ENCODE measurements around the gene PMEPA1. TPM values are rescaled to one million over a fixed set of nuclear protein-coding genes. Genes with fewer than 3 reads are reported as not detected.
A peak's percentile ranks its signal among the peaks of the same experiment; 100 is the strongest.

The PMEPA1 gene
- polyA plus RNA-seq, 4 donors, result 4.0 to 12.7 (median 9.6) TPM

DNA sequence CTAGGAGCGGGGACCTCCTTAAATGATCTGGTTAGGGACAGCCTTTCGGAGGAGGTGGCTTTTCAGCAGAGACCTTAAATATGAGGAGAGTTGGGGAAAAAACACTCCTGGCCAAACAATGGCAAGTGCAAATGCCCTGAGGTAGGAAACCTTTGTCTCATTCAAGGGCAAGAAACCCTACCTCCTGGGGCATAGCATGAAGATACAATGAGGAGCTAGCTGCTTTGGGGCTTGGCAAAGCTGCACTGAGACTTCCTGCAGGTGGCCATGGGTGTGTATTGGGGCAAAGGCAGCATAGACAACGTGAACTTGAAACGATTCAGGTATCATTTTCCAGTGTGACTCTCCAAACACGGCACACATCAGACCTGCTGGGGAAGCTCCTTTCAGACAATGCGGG is 30.7 kb downstream of the PMEPA1 start:
- Histone ChIP-seq H3K36me3 (ENCODE audit: control insufficient read depth in 3 of 3, insufficient read depth in 2 of 3, low read depth in 1 of 3, low read length in 3 of 3) (peaks cover 0 to 11% (median 0%) of the 10 kb centered on the region in 3 donors), H3K4me3 (ENCODE audit: low read depth in 1 of 3, low read length in 3 of 3) (no peak overlapping the region), H3K9me3 (ENCODE audit: control insufficient read depth in 2 of 2, insufficient read depth in 1 of 2, low read depth in 1 of 2, low read length in 1 of 2) (peaks cover 0 to 3% of the 10 kb centered on the region in 2 donors), H3K27ac (ENCODE audit: low read depth in 1 of 3, low read length in 2 of 3) (peak overlapping the region in 1 of 3 donors; percentile 87), H3K4me1 (ENCODE audit: control insufficient read depth in 3 of 3, insufficient read depth in 2 of 3, low read depth in 1 of 3, low read length in 2 of 3) (peaks cover 0 to 10% (median 0%) of the 10 kb centered on the region in 3 donors), H3K27me3 (ENCODE audit: control insufficient read depth in 3 of 3, insufficient read depth in 3 of 3, low read length in 3 of 3) (no peaks in the 10 kb centered on the region)
- 56 to 80% (median 57%) methylated on average over 6 of the region's 6 CpGs for whole genome bisulfite sequencing, 3 donors
- FAIRE-seq (no peak), DNase-seq (no peak)

DNA sequence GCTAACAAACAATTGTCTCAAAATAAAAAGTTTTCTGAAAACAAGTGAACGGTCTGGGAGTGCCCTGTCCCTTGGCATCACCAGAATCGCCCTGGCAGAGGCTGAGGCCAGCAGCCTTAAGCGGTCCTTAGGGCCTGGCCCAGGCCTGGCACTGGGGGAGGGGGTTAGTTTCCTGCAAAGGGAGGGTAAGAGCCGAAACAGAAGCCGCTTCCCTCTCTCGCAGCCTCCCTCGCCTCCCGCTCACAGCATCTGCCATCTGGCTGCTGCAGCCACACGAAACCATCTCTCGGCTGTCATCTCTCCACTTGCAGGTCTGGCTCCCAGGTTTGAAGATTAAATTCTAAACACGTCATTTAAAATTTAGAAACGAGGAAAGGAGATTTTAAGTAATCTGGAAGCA is 31.5 kb downstream of the PMEPA1 start:
- Histone ChIP-seq H3K36me3 (ENCODE audit: control insufficient read depth in 3 of 3, insufficient read depth in 2 of 3, low read depth in 1 of 3, low read length in 3 of 3) (peaks cover 0 to 11% (median 0%) of the 10 kb centered on the region in 3 donors), H3K4me3 (ENCODE audit: low read depth in 1 of 3, low read length in 3 of 3) (no peak overlapping the region), H3K9me3 (ENCODE audit: control insufficient read depth in 2 of 2, insufficient read depth in 1 of 2, low read depth in 1 of 2, low read length in 1 of 2) (peaks cover 0 to 3% of the 10 kb centered on the region in 2 donors), H3K27me3 (ENCODE audit: control insufficient read depth in 3 of 3, insufficient read depth in 3 of 3, low read length in 3 of 3) (no peaks in the 10 kb centered on the region), H3K4me1 (ENCODE audit: control insufficient read depth in 3 of 3, insufficient read depth in 2 of 3, low read depth in 1 of 3, low read length in 2 of 3) (peaks cover 0 to 7% (median 0%) of the 10 kb centered on the region in 3 donors), H3K27ac (ENCODE audit: low read depth in 1 of 3, low read length in 2 of 3) (peak overlapping the region in 1 of 3 donors; percentile 87)
- WGBS, 3 donors, result 71 to 86% (median 82%) methylated on average over 12 of the region's 12 CpGs
- no peak for DNase-seq
- no peak for FAIRE-seq

DNA sequence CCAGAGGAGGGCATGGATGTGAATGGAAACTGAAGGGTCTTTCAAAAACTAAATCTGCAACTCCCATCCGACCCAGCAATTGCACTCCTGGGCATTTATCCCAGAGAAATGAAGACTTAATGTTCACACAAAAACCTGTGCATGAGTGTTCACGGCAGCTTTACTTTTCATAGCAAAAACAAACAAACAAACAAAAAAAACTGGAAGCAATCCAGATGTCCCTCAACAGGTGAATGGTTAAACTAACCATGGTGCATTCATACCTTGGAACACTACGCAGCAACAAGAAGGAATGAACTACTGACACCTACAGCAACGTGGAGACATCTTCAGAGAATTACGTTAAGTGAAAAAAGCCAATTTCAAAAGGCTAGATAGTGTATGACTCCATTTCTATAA is 32.2 kb downstream of the PMEPA1 start:
- H3K9me3 ChIP-seq (ENCODE audit: control insufficient read depth in 2 of 2, insufficient read depth in 1 of 2, low read depth in 1 of 2, low read length in 1 of 2), result peaks cover 0 to 3% of the 10 kb centered on the region in 2 donors
- no peak overlapping the region for H3K27ac ChIP-seq (ENCODE audit: low read depth in 1 of 3, low read length in 2 of 3)
- H3K4me1 ChIP-seq (ENCODE audit: control insufficient read depth in 3 of 3, insufficient read depth in 2 of 3, low read depth in 1 of 3, low read length in 2 of 3), result peaks cover 0 to 3% (median 0%) of the 10 kb centered on the region in 3 donors
- 79 to 84% (median 84%) methylated on average over 5 of the region's 5 CpGs for WGBS, 3 donors
- no peaks in the 10 kb centered on the region for H3K27me3 ChIP-seq (ENCODE audit: control insufficient read depth in 3 of 3, insufficient read depth in 3 of 3, low read length in 3 of 3)
- H3K36me3 ChIP-seq (ENCODE audit: control insufficient read depth in 3 of 3, insufficient read depth in 2 of 3, low read depth in 1 of 3, low read length in 3 of 3), result peaks cover 0 to 11% (median 0%) of the 10 kb centered on the region in 3 donors
- no peak overlapping the region for H3K4me3 ChIP-seq (ENCODE audit: low read depth in 1 of 3, low read length in 3 of 3)
- no peak for DNase-seq
- no peak for FAIRE-seq

DNA sequence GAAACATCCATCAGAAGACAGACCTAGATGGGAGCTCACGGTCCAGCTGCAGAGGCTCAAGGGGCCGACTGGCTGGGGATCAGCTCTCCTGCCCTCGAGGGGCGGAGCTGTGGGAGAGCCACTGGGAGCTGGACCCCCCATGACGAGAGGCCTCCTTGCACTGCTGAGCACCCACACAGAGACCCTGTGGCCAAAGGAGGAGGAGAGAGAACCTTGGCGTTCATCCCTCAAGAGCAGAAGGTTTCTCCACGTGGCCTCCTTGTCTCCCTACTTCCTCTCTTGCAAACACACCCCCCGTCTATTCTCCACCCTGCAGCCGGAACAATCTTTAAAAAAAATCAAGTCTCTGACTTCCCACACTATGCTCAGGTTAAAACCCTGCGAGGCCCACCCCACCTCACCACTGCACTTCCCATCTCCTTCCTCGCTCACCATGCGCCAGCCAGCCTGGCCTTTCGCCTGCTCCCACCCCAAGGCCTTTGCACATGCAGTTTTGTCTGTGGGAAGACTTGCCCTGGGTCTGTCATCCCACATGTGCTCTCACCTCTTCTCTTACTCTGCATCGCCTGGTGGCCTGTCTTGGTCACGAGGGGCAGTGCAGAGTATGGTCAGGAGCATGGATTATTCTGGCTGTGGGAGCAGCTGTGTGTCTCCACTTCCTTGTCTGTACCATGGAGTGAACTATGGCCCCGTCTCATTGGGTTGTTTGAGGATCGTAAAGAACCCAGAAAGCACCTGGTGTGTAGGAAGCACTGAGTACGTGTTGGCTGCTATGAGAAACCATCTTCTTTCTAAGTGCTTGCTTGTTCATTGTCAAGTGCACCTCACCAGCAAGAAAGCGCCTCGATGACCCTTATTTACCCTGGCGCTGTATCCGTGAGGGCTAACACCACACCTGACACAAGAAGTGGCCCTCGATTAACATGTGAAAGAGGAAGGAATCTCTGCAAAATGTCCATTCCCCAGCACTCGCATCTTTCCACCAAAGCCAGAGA is 32.9 kb downstream of the PMEPA1 start:
- Histone ChIP-seq H3K36me3 (ENCODE audit: control insufficient read depth in 3 of 3, insufficient read depth in 2 of 3, low read depth in 1 of 3, low read length in 3 of 3) (peaks cover 0 to 5% (median 0%) of the 10 kb centered on the region in 3 donors), H3K4me3 (ENCODE audit: low read depth in 1 of 3, low read length in 3 of 3) (no peak overlapping the region), H3K4me1 (ENCODE audit: control insufficient read depth in 3 of 3, insufficient read depth in 2 of 3, low read depth in 1 of 3, low read length in 2 of 3) (peaks cover 0 to 3% (median 0%) of the 10 kb centered on the region in 3 donors), H3K9me3 (ENCODE audit: control insufficient read depth in 2 of 2, insufficient read depth in 1 of 2, low read depth in 1 of 2, low read length in 1 of 2) (peaks cover 0 to 3% of the 10 kb centered on the region in 2 donors), H3K27ac (ENCODE audit: low read depth in 1 of 3, low read length in 2 of 3) (no peak overlapping the region), H3K27me3 (ENCODE audit: control insufficient read depth in 3 of 3, insufficient read depth in 3 of 3, low read length in 3 of 3) (no peaks in the 10 kb centered on the region)
- DNase-seq (peak; percentile 62 to 86), FAIRE-seq (no peak)
- 56 to 63% (median 58%) methylated on average over 23 to 24 of the region's 24 CpGs for WGBS, 3 donors

DNA sequence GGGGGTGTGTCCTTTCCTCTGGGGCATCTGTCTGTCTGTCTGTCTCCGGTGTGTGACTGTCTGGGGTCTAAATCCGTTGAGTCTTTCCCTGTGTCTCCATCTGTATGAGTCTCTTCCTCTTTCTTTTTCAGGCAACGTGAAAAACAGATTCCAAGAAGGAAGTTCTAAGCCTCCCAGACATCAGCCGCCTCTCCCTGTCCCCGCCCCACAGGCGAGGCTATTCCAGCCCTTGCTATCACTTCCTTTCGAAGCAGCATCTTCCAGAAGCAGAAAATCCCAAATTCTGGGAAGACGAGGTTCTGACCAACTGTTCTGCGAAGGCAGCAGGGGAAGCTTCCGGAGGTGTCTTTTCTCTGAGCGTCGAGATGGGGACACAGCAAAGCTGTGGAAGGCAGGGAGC is 34.0 kb downstream of the PMEPA1 start:
- Histone ChIP-seq H3K36me3 (ENCODE audit: control insufficient read depth in 3 of 3, insufficient read depth in 2 of 3, low read depth in 1 of 3, low read length in 3 of 3) (peaks cover 0 to 2% (median 0%) of the 10 kb centered on the region in 3 donors), H3K4me3 (ENCODE audit: low read depth in 1 of 3, low read length in 3 of 3) (no peak overlapping the region), H3K4me1 (ENCODE audit: control insufficient read depth in 3 of 3, insufficient read depth in 2 of 3, low read depth in 1 of 3, low read length in 2 of 3) (peaks cover 0 to 3% (median 3%) of the 10 kb centered on the region in 3 donors), H3K9me3 (ENCODE audit: control insufficient read depth in 2 of 2, insufficient read depth in 1 of 2, low read depth in 1 of 2, low read length in 1 of 2) (peaks cover 0 to 3% of the 10 kb centered on the region in 2 donors), H3K27me3 (ENCODE audit: control insufficient read depth in 3 of 3, insufficient read depth in 3 of 3, low read length in 3 of 3) (no peaks in the 10 kb centered on the region), H3K27ac (ENCODE audit: low read depth in 1 of 3, low read length in 2 of 3) (peak overlapping the region in 1 of 3 donors; percentile 41)
- DNase-seq (peak in 1 of 2 donors; percentile 32), FAIRE-seq (no peak)
- WGBS, 3 donors, result 47 to 51% (median 50%) methylated on average over 12 of the region's 12 CpGs

DNA sequence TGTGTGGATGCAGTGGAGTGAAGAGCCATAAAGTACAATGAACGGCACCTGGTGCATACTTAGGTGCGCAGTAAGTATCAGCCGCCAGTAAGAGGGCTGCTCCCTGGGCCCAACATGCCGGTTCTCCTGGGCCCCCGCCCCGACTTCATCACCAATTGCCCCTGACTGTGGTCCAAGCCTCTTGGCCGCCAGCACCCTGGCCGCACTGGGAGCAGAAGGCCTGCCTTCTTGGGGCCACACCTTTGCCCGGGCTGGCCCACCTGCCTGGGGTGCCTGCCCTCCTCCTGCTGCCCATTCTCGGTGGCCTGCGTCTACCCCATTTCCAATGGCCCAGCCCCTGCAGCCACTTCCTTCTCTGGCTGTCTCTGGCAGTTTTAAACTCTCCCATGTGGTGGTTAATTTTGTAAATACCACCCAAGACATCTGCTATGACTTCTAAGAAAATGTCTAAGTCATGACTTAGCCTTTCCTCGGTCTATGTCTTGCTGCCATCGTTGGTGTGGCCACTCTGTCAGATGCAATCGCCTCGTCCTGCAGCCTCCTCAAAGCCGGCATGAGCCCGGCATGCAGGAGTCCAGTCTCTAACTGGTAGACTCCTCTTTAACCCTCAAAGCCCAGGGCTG is 36.8 kb downstream of the PMEPA1 start:
- no peaks in the 10 kb centered on the region for H3K9me3 ChIP-seq (ENCODE audit: control insufficient read depth in 2 of 2, insufficient read depth in 1 of 2, low read depth in 1 of 2, low read length in 1 of 2)
- DNase-seq (no peak), FAIRE-seq (no peak)
- H3K27me3 ChIP-seq (ENCODE audit: control insufficient read depth in 3 of 3, insufficient read depth in 3 of 3, low read length in 3 of 3), result no peaks in the 10 kb centered on the region
- H3K36me3 ChIP-seq (ENCODE audit: control insufficient read depth in 3 of 3, insufficient read depth in 2 of 3, low read depth in 1 of 3, low read length in 3 of 3), result peaks cover 0 to 3% (median 0%) of the 10 kb centered on the region in 3 donors
- no peak overlapping the region for H3K4me3 ChIP-seq (ENCODE audit: low read depth in 1 of 3, low read length in 3 of 3)
- H3K4me1 ChIP-seq (ENCODE audit: control insufficient read depth in 3 of 3, insufficient read depth in 2 of 3, low read depth in 1 of 3, low read length in 2 of 3), result peaks cover under 1 to 8% (median 6%) of the 10 kb centered on the region in 3 donors
- no peak overlapping the region for H3K27ac ChIP-seq (ENCODE audit: low read depth in 1 of 3, low read length in 2 of 3)
- WGBS, 3 donors, result 86 to 93% (median 92%) methylated on average over 17 of the region's 17 CpGs

DNA sequence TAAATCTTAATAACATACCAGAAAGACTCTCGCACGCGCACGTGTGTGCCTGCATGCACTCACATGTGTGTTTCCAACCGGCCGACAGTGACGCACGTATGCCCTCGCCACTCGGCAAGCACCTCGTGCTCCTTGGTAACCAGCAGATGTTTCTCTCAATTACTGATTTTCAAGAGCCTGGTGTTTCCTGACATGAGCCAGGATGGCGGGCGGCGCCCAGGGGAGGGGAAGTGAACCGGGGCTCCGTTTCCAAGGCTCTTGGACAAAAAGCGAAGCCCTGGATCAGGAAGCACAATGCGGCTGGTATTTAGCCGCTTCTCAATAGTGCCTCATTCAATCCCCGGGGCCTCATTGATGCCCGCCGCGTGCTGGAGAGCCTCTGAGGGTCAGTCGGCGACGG is 37.7 kb downstream of the PMEPA1 start:
- no peak overlapping the region for H3K4me3 ChIP-seq (ENCODE audit: low read depth in 1 of 3, low read length in 3 of 3)

DNA sequence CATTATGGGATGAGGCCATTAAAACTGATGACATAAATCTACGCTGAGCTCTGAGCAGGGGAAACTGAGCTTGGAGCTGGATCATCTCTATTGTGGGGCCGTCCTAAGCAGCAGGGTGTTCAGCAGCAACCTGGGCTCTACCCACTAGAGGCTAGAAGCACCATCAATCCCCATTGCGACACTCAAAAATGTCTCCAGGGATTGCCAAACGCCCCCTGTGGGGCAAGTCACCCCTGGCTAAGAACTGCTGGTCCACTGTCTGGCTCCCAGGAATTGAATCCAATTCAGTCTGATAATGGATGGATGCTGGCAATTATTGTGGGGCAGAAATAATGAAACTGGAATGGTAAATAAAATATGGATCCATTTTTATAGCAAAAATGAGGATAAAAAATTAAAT is 38.2 kb downstream of the PMEPA1 start:
- Histone ChIP-seq H3K4me1 (ENCODE audit: control insufficient read depth in 3 of 3, insufficient read depth in 2 of 3, low read depth in 1 of 3, low read length in 2 of 3) (peaks cover 4 to 10% (median 8%) of the 10 kb centered on the region in 3 donors), H3K27ac (ENCODE audit: low read depth in 1 of 3, low read length in 2 of 3) (no peak overlapping the region), H3K4me3 (ENCODE audit: low read depth in 1 of 3, low read length in 3 of 3) (no peak overlapping the region), H3K9me3 (ENCODE audit: control insufficient read depth in 2 of 2, insufficient read depth in 1 of 2, low read depth in 1 of 2, low read length in 1 of 2) (no peaks in the 10 kb centered on the region), H3K36me3 (ENCODE audit: control insufficient read depth in 3 of 3, insufficient read depth in 2 of 3, low read depth in 1 of 3, low read length in 3 of 3) (peaks cover 0 to 3% (median 0%) of the 10 kb centered on the region in 3 donors), H3K27me3 (ENCODE audit: control insufficient read depth in 3 of 3, insufficient read depth in 3 of 3, low read length in 3 of 3) (no peaks in the 10 kb centered on the region)
- FAIRE-seq, result no peak
- 83 to 92% (median 83%) methylated on average over 4 of the region's 4 CpGs for WGBS, 3 donors
- DNase-seq, result no peak

More for the DNA sequence above, 37.7 kb downstream of the PMEPA1 start:
- FAIRE-seq, result no peak
- Histone ChIP-seq H3K27me3 (ENCODE audit: control insufficient read depth in 3 of 3, insufficient read depth in 3 of 3, low read length in 3 of 3) (no peaks in the 10 kb centered on the region), H3K9me3 (ENCODE audit: control insufficient read depth in 2 of 2, insufficient read depth in 1 of 2, low read depth in 1 of 2, low read length in 1 of 2) (no peaks in the 10 kb centered on the region), H3K27ac (ENCODE audit: low read depth in 1 of 3, low read length in 2 of 3) (peak overlapping the region in 2 of 3 donors; percentile 10 to 22), H3K4me1 (ENCODE audit: control insufficient read depth in 3 of 3, insufficient read depth in 2 of 3, low read depth in 1 of 3, low read length in 2 of 3) (peaks cover 4 to 13% (median 8%) of the 10 kb centered on the region in 3 donors), H3K36me3 (ENCODE audit: control insufficient read depth in 3 of 3, insufficient read depth in 2 of 3, low read depth in 1 of 3, low read length in 3 of 3) (peaks cover 0 to 3% (median 0%) of the 10 kb centered on the region in 3 donors)
- no peak for DNase-seq
- WGBS, 3 donors, result 64 to 86% (median 79%) methylated on average over 26 of the region's 26 CpGs
